GM19395 (cell line): ENCODE results near the gene CEBPE.
A peak's percentile ranks its signal among the peaks of the same experiment; 100 is the strongest.

ENCODE experiments used
- ATAC-seq: cut with Tn5 transposase; IDR thresholded peaks from one replicate; pipeline ENCODE4 v1.9.1; 2021; ENCODE audit warnings: mild to moderate bottlenecking, moderate library complexity; ENCODE audit not compliant: unreplicated experiment

CEBPE gene

DNA sequence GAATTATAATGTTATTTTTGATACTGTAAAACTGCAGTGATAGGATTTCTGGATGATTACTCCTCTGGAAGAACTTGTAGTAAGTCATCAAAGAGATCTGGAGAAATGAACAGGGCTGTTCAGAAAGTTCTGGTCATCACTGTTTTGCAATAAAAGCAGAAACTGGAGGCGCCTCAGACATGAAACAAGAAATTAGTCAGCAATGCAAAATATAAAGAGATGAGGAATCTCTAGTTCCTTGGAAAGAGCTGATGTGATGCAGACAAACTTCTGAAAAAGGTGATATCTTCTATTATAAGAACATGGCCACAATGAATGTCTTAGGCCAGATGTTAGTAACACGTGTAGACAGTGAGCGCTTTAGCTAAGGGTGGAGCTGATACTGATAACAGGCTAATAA is 33.6 kb downstream of the CEBPE start:
- no peak for ATAC-seq

DNA sequence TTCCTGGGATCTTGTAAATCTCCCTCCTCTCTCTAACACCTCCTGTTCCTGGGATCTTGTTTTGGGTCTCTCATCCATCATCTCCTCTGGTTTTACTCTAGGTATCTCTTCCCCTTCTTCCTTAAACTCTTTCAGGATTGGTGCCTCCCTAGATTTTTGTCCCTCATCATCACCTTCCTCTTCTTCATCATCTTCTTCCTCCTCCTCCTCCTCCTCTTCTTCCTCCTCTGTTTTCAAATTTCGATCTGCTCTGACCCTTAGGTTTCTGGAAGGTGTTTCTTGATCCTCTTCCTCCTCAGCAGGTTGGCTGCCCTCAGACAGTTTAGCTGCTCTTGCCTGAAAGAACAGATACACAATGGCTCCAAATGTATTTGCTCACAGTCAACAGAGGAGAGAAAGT is 38.6 kb downstream of the CEBPE start:
- no peak for ATAC-seq

DNA sequence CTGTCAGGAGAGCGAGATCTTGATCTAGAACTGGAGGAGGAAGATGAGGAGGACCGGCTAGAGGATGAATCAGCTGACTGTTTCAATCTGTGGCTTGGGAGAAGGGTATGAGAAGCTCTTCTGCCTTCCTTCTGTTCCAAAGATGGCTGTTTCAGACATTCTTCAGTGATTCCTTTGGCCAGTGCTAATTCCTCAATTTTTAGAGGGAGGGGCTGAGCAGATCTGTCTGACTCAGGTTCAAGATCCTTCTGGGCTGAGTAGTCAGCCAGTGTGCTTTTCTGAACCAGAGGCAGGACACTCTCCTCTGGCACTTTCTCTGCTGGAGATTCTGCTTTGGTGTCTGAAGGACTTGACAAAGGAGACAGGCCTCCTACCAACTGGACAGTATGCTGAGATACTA is 39.3 kb downstream of the CEBPE start:
- no peak for ATAC-seq

DNA sequence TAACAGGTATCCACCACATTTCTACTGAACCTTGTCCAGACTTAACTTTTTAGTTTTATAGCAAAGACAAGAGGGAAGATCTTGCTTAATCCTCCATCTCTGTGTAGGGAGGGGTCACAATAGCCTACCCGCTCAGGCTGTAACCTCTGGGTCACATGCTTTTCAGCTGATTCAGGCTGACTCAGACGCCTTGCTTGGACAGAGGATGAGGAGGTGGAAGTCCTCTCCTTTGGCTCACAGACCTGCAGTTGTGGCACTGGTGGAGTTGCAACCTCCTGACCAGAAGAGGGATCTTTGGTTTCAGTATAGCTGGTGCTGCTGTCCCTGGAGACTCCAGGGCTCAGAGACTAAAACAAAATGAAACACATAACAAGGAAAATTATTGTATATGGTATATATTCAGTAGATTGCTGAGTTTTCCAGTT is 40.4 kb downstream of the CEBPE start:
- no peak for ATAC-seq

DNA sequence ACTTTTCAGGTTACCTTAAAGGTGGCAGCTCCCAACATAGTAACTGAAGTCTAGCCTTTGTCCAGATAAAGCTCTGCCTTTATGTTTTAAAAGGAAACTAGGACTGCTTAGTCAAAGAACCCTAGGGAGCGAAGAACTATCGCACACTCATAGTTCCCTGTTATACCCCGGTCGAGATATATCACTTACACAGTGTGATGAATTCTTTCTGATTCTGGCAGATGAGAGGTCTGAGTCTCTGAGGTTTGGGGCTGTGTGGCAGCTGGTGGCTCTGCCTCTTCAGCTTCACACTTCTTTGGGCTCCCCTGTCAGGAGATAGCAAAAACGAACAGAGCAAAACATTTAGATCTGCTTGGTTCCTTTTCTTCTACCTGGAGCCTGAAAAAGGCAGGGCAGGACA is 41.1 kb downstream of the CEBPE start:
- no peak for ATAC-seq

DNA sequence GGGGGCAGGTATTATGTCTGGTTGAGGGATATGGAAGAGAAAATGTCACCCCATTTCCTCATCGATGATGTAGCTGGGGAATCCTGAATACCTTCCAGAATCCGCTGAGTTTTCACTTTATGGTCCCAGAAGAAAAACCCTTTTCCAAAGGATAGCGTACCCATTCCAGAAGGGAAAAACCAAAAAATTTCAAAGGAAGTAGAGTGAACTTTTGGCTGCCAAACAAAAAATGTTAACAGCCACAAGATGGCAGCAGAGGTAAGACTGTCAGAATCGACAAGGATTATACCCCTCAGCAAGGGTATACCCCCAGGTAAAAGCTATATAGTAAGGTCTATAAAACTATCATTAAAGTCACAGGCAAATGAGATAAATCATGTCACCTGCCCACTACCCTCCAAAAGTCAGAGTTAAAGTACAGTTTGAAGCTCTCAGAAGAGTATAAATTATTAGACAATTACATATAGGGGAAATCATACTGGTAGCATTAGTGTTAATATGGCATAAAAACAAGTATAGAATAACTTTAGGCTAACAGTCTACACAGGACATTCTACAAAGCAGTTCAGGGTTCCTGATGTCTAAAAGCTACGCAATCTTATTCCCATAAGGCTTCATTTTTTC is 42.2 kb downstream of the CEBPE start:
- ATAC-seq = no peak

DNA sequence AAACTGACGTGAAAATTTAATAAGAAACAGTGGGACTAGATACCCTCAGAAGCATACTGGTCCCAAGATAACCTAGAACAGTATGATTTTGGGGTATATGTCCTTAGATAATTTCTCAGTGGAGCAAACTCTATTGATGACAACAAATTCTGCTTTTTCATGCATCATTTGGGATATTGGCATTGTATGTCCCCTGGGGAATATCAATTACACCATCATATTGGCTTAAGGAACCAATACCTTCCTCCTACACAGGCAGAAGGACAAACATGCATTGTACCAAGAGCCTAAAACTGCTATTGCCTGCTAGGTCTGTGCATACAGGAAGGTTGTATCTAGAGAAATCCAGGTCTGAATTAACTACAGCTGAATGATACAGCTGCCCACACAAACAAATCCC is 44.1 kb downstream of the CEBPE start:
- ATAC-seq = no peak

DNA sequence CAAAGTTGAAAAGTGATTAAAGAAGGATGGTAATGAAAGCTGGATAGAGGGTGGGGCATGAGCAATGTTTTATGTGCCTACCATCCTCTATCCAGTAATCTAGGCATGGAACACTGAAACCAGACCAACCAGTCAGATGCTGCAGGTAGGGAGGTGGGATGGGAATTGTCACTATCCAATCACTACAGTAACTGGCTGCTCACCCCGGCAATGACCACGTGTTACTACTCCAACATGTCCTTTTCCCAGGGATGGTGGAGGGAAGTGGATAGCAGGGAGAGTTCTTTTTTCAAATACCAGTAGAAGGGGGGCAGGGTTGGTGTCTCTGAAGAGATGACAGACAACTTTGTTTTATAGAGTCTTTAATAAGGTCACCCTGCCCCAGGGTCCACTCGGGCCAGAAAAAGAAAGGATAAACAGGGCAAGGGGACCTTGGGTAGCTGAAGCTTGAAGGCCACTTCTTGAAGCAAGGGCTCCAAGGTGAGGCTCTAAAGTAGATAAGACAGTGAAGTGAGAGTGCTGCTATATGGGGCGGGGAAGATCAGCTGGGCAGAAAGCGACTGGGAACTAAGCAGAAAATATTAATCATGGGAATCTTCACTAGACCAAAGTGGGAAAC is 47.0 kb downstream of the CEBPE start:
- no peak for ATAC-seq

DNA sequence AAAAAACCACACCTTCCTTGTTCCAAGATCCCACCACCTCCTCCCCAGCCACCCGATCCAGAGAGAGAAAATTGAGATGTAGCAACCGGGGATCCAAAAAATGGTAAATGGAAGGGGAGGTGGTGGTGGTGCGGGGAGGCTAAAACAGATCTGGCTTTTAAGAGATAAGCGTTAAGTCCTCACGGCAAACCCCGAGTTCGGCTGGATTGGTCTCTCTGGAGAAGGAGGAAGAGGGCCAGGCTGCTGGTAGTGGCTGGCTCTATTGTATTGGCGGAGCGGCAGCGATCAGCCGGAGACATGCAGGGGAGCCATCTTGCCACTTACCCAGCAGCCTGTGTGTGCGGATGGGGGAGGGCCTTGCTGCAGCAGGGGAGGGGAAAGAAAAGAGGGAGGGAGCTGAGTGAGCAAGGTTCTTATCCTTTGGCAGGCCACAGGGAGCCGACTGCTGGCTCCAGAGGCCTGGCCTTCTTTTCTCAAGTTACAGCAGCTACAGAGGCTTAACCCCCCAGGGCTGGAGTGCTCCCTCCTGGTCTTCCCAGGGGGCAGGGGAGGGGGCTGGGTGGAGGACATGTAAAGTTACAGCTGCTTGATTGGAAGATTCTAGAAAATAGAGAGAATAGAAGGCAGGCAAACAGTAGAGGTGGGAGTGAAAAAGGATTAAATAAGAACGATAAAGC is 47.7 kb downstream of the CEBPE start:
- ATAC-seq = peak; percentile 86

DNA sequence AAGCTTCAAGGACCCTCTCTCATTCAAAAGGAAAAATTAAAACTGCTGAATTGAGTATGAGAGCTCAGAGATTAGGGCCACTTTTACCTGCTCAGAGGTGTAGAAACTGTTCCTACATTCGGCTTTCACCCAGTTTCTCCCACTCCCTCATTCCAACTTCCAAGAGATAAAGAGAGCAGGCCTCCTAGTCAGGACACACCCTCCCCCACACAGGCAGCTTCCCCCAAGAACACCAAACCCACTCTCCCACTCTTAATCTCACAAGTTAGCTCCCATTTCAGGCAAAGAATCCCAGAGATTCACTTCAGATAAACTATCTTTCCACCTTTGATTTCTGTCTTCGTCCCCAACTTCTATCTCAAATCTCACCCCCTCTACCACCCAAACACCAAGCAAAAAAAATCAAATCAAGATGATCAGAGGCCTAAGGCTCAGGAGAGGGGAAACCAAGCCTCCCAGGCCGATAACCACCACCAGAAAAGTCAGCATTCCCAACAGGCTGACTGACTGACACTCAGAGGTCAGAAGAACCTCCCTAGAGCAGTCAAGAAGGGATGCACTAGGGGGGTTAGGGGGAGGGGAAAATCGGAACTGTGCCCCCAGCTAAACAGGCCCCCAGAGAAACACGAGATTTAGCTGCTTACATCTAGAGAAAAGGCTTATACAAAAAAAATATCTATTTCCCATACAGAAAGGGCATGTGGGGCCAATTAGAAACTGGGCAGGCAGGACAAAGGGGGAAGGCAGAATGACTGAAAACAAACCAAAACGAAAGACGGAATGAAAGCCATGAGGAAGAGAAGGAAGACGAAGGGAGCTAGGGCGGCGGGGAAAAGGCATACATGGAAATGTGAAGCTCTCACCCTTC is 48.6 kb downstream of the CEBPE start:
- no peak for ATAC-seq

DNA sequence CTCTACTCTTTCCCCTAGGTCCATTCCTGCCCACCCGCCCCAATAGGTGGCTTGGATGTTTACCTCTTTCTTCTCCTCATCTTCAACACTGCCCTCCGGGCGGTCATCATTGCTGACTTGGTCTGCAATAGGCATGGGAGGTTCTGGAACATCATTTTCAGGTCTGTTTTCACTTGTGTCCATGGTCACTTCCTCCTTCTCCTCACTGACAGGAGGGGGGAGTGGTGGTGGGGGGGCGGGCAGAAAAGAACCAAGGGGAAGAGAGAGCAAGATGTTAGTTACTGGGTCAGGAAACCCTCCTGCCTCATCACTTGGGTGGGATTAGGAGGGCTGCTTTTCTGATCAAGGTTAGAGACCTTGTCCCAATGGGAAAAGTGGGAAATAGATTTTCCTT is 49.6 kb downstream of the CEBPE start:
- ATAC-seq = no peak

DNA sequence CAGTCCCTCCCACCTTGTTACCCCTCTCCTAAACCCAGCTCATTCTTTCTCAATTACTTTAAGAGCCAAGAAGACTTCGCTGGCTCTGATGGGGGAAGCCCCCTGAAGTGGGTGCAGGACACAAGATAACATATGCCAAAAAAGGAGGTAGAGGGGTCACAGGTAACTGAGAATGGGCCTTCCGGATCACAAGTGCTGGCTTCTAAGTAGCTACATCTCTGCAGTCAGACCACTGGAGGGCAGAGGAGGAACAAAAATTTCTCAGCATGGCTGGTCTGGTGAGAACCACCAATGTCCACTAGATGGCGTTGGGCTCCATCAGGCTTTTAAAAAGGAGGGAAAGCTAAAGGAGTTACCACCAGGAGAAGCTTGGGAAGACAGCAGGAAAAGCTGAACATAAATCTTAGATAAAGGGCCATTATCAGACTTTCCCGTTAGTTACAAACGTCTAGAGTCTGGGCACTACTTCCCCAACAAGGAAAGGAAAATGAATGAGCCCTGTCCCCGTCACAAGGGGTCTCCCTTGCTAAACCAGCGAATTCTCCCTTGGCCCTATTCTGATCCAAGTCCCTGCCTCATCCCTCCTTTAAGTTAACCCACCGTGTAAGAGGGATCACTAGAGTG is 50.2 kb downstream of the CEBPE start:
- ATAC-seq = no peak

DNA sequence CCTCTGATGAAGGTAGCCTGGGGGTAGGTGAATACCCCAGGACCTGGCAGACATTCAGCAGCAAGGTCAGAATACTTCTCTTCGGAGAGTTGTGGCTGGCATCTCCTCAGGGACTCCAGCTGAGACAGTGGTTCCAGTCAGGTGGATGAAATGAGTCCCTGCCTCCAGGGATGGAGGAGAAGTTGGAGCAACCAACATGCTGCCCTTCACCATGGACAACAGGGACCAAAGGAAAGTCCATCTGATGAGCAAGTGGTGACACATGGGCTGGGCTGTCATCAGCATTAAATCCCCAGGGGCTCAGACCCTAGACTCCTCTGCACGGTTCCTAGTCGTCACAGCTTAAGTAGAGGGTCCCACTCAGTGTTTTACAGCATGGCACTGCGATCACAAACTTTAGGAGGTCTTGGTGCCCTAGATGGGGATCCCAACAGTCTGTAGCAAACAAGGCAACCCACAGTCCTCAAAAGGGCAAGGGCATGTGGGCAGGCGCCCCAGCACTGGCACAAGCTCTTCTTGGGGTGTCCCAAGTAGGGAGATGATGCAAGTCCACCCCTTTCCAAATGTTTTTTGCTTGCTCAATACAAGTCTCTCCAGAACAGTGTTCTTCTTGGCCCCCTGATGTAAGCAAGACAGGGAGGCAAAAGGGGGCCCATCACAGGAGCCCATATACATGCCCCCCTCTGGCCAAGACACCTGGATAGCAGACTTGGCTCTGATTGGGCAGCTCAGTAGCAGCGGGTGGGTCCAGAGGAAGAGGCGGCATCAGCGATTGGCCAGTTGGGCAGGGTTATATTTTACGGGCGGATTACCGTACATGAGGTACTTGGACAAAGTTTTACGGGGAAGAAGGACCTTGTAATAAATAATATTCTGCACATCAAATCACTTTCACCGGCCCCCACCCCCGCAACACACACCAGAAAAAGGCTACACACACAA is 50.9 kb downstream of the CEBPE start:
- ATAC-seq = no peak
